ENCODE results near the gene PHLPP2. TPM values are rescaled to one million over a fixed set of nuclear protein-coding genes. Genes with fewer than 3 reads are reported as not detected.

Gene PHLPP2
- polyA plus RNA-seq, 1 donor = 19.6 TPM

- Histone ChIP-seq H3K4me3 (ENCODE audit: low read length) (no peak overlapping the region), H3K4me1 (ENCODE audit: control insufficient read depth, insufficient read depth, low read length) (no peaks in the 10 kb centered on the region), H3K9me3 (ENCODE audit: control insufficient read depth, low read depth, low read length) (no peaks in the 10 kb centered on the region), H3K27me3 (ENCODE audit: control insufficient read depth, insufficient read depth, low read length) (no peaks in the 10 kb centered on the region), H3K27ac (ENCODE audit: low read length) (no peak overlapping the region), H3K36me3 (ENCODE audit: control insufficient read depth, insufficient read depth, low read length) (peaks cover 68% of the 10 kb centered on the region)
- DNase-seq = peak; percentile 36 to 46
- WGBS (ENCODE audit: insufficient coverage, low lambda C conversion rate) = 66% methylated on average over 5 of the region's 7 CpGs
Measured at GRCh38 chr16:71746442-71747046, 22.0 kb upstream of the PHLPP2 start.

GRCh38 chr16:71738855-71739254 lies 14.4 kb upstream of the PHLPP2 start:
- DNase-seq = peak; percentile 59 to 78
- no peaks in the 10 kb centered on the region for H3K9me3 ChIP-seq (ENCODE audit: control insufficient read depth, low read depth, low read length)
- H3K4me1 ChIP-seq (ENCODE audit: control insufficient read depth, insufficient read depth, low read length) = peaks cover 19% of the 10 kb centered on the region
- no peaks in the 10 kb centered on the region for H3K27me3 ChIP-seq (ENCODE audit: control insufficient read depth, insufficient read depth, low read length)
- H3K27ac ChIP-seq (ENCODE audit: low read length) = peak overlapping the region; percentile 62
- H3K36me3 ChIP-seq (ENCODE audit: control insufficient read depth, insufficient read depth, low read length) = peaks cover 38% of the 10 kb centered on the region
- no peak overlapping the region for H3K4me3 ChIP-seq (ENCODE audit: low read length)
- WGBS (ENCODE audit: insufficient coverage, low lambda C conversion rate) = no CpG with 5 or more reads among the region's 4 CpGs

GRCh38 chr16:71737501-71737900 lies 13.0 kb upstream of the PHLPP2 start:
- no peak overlapping the region for H3K27ac ChIP-seq (ENCODE audit: low read length)
- H3K4me3 ChIP-seq (ENCODE audit: low read length) = no peak overlapping the region
- H3K36me3 ChIP-seq (ENCODE audit: control insufficient read depth, insufficient read depth, low read length) = peaks cover 42% of the 10 kb centered on the region
- no peaks in the 10 kb centered on the region for H3K27me3 ChIP-seq (ENCODE audit: control insufficient read depth, insufficient read depth, low read length)
- DNase-seq = no peak
- no peaks in the 10 kb centered on the region for H3K9me3 ChIP-seq (ENCODE audit: control insufficient read depth, low read depth, low read length)
- WGBS (ENCODE audit: insufficient coverage, low lambda C conversion rate) = no CpG with 5 or more reads among the region's 6 CpGs
- H3K4me1 ChIP-seq (ENCODE audit: control insufficient read depth, insufficient read depth, low read length) = peaks cover 23% of the 10 kb centered on the region

DNA sequence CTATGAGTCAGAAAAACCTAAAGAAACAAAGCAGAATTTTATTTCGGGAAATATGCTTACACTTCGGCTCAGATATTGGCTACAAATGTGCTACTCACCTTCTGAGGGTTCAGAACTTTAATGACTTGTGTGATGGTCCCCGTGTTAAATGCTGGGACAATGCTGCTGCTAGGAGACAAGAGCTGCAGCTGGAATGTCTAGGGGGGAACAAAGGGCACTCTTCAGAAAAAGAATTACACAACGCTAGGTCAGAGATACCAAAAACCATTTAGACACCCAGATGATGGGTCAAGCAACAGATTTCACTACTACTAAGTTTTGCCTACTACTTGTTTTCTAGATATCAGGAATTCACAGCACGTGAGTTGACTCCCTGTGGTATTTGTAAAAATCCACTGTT lies 10.0 kb upstream of the PHLPP2 start:
- no peaks in the 10 kb centered on the region for H3K9me3 ChIP-seq (ENCODE audit: control insufficient read depth, low read depth, low read length)
- H3K4me1 ChIP-seq (ENCODE audit: control insufficient read depth, insufficient read depth, low read length) = peaks cover 33% of the 10 kb centered on the region
- no peaks in the 10 kb centered on the region for H3K27me3 ChIP-seq (ENCODE audit: control insufficient read depth, insufficient read depth, low read length)
- WGBS (ENCODE audit: insufficient coverage, low lambda C conversion rate) = no CpG with 5 or more reads among the region's 5 CpGs
- H3K4me3 ChIP-seq (ENCODE audit: low read length) = no peak overlapping the region
- DNase-seq = peak in 1 of 2 donors; percentile 26
- no peak overlapping the region for H3K27ac ChIP-seq (ENCODE audit: low read length)
- H3K36me3 ChIP-seq (ENCODE audit: control insufficient read depth, insufficient read depth, low read length) = peaks cover 52% of the 10 kb centered on the region

DNA sequence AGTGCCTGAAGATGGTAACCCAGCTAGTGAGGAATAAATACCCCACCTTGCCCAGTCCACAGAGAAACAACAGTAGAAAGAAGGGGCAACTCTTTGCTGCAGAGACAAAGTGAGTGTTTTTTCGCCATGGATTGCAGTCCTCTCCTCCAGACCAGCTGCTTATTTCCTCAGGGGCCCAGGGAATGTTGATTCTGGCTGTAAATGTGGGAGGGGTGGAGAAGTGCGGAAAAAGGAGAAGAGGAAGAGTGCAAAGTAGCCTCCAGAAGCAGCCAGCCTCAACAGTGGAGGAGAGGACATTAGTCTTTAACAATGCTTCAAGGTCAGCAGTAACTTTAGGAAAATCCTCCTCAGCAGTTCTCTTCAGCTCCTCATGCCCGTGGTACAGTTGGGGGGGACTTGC lies 8.1 kb upstream of the PHLPP2 start:
- no CpG with 5 or more reads among the region's 3 CpGs for WGBS (ENCODE audit: insufficient coverage, low lambda C conversion rate)
- Histone ChIP-seq H3K36me3 (ENCODE audit: control insufficient read depth, insufficient read depth, low read length) (peaks cover 41% of the 10 kb centered on the region), H3K27me3 (ENCODE audit: control insufficient read depth, insufficient read depth, low read length) (no peaks in the 10 kb centered on the region), H3K27ac (ENCODE audit: low read length) (peak overlapping the region; percentile 19), H3K9me3 (ENCODE audit: control insufficient read depth, low read depth, low read length) (no peaks in the 10 kb centered on the region), H3K4me3 (ENCODE audit: low read length) (no peak overlapping the region), H3K4me1 (ENCODE audit: control insufficient read depth, insufficient read depth, low read length) (peaks cover 23% of the 10 kb centered on the region)
- no peak for DNase-seq

- no peak for DNase-seq
- Histone ChIP-seq H3K36me3 (ENCODE audit: control insufficient read depth, insufficient read depth, low read length) (peaks cover 20% of the 10 kb centered on the region), H3K4me1 (ENCODE audit: control insufficient read depth, insufficient read depth, low read length) (peaks cover 21% of the 10 kb centered on the region), H3K27ac (ENCODE audit: low read length) (no peak overlapping the region), H3K4me3 (ENCODE audit: low read length) (no peak overlapping the region), H3K9me3 (ENCODE audit: control insufficient read depth, low read depth, low read length) (no peaks in the 10 kb centered on the region), H3K27me3 (ENCODE audit: control insufficient read depth, insufficient read depth, low read length) (no peaks in the 10 kb centered on the region)
- WGBS (ENCODE audit: insufficient coverage, low lambda C conversion rate) = no CpG with 5 or more reads among the region's 8 CpGs
Measured at GRCh38 chr16:71727551-71728324, 3.2 kb upstream of the PHLPP2 start.

- H3K4me3 ChIP-seq (ENCODE audit: low read length) = no peak overlapping the region
- no peak for DNase-seq
- peaks cover 19% of the 10 kb centered on the region for H3K4me1 ChIP-seq (ENCODE audit: control insufficient read depth, insufficient read depth, low read length)
- 80% methylated on average over 1 of the region's 4 CpGs for WGBS (ENCODE audit: insufficient coverage, low lambda C conversion rate)
- no peak overlapping the region for H3K27ac ChIP-seq (ENCODE audit: low read length)
- H3K36me3 ChIP-seq (ENCODE audit: control insufficient read depth, insufficient read depth, low read length) = peaks cover 10% of the 10 kb centered on the region
- H3K27me3 ChIP-seq (ENCODE audit: control insufficient read depth, insufficient read depth, low read length) = no peaks in the 10 kb centered on the region
- no peaks in the 10 kb centered on the region for H3K9me3 ChIP-seq (ENCODE audit: control insufficient read depth, low read depth, low read length)
Measured at GRCh38 chr16:71726476-71727315, 2.2 kb upstream of the PHLPP2 start.

DNA sequence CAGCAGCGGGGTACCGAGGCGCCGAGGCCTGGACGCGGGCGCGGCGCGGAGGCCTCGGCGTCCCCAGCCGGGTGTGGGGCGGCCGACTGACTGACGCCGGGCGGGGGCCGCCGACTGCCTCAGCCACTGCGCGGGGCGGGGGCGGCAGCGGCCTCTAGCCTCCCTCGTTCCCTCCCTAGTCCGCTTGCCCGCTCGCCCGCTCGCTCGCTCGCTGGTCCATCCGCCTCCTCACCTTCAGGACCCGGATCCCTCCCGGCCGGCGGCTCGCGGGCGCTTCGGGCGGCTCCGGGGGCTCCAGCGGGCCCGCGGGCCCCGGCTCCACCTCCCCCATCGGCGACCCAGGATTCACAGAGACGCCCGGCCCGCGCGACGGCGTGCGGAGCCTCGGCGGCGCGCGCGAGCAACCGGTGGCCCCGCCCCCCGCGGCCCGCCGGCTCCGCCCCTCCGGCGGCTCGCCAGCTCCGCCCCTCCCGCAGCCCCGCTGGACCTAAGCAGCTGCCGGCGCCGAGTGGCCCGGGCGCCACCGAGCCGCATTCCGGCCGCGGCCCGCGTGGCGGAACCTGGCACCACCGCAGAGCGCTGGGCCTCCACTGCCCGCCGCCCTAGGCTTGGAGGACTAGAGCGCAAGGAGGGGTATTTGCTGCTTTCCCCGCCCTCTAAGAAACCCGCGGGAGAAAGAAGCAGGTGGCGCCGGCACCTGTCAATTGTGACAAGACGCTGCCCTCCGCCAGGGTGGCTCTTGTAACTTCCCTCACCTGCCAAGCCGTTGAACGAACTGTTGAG lies 773 bp downstream of the PHLPP2 start:
- Histone ChIP-seq H3K4me3 (ENCODE audit: low read length) (peak overlapping the region; percentile 64), H3K4me1 (ENCODE audit: control insufficient read depth, insufficient read depth, low read length) (peaks cover 30% of the 10 kb centered on the region), H3K36me3 (ENCODE audit: control insufficient read depth, insufficient read depth, low read length) (no peaks in the 10 kb centered on the region), H3K27ac (ENCODE audit: low read length) (peak overlapping the region; percentile 56), H3K9me3 (ENCODE audit: control insufficient read depth, low read depth, low read length) (no peaks in the 10 kb centered on the region), H3K27me3 (ENCODE audit: control insufficient read depth, insufficient read depth, low read length) (no peaks in the 10 kb centered on the region)
- peak; percentile 51 to 86 for DNase-seq
- WGBS (ENCODE audit: insufficient coverage, low lambda C conversion rate) = no CpG with 5 or more reads among the region's 104 CpGs

GRCh38 chr16:71722801-71723536 lies 1.5 kb downstream of the PHLPP2 start:
- Histone ChIP-seq H3K27me3 (ENCODE audit: control insufficient read depth, insufficient read depth, low read length) (no peaks in the 10 kb centered on the region), H3K4me1 (ENCODE audit: control insufficient read depth, insufficient read depth, low read length) (peaks cover 30% of the 10 kb centered on the region), H3K27ac (ENCODE audit: low read length) (peak overlapping the region; percentile 80), H3K4me3 (ENCODE audit: low read length) (peak overlapping the region; percentile 75), H3K9me3 (ENCODE audit: control insufficient read depth, low read depth, low read length) (no peaks in the 10 kb centered on the region), H3K36me3 (ENCODE audit: control insufficient read depth, insufficient read depth, low read length) (no peaks in the 10 kb centered on the region)
- WGBS (ENCODE audit: insufficient coverage, low lambda C conversion rate) = 0% methylated on average over 2 of the region's 59 CpGs
- peak; percentile 46 to 80 for DNase-seq
